ENCODE measurements around the gene TRA2B. TPM values are rescaled to one million over a fixed set of nuclear protein-coding genes. Genes with fewer than 3 reads are reported as not detected.

The TRA2B gene
- total RNA-seq, 1 experiment from 2014 or later = 172 TPM

- DNase-seq (ENCODE audit: low read depth, low spot score) = no peak
- CTCF ChIA-PET = no interaction called here
- no peak for TF ChIP-seq YY1 (IDR thresholded peaks at IDR 0.05; ENCODE audit: extremely low read depth, insufficient replicate concordance, low read depth, low read length)
- no TSS peak for BruUV-seq (replicated peaks)
- peaks cover 5 to 32% of the 10 kb centered on the region in 2 experiments for H3K36me3 ChIP-seq (ENCODE audit: control insufficient read depth in 1 of 2, insufficient read depth in 2 of 2, low read length in 2 of 2)
- H3K27ac ChIP-seq (ENCODE audit: low read depth, low read length) = peak overlapping the region; percentile 2; the same call in 1 of the 2 replicates
- RAD21 ChIA-PET (ENCODE audit: low non-redundant PET in 1 of 2, low total read pairs in 2 of 2, uncharacterized antibody in 2 of 2, unreplicated experiment in 2 of 2) = no interaction called here
- H3K9me2 ChIP-seq (ENCODE audit: insufficient read depth) = no peaks in the 10 kb centered on the region
- no peak for ATAC-seq
- H3K27me3 ChIP-seq (ENCODE audit: insufficient read depth, low read length) = no peaks in the 10 kb centered on the region
- H3K9ac ChIP-seq (ENCODE audit: low read length) = peak overlapping the region; percentile 100
- peak overlapping the region; percentile 69 to 85 for H3K4me3 ChIP-seq (replicated peaks in 1 of 2; ENCODE audit: low read depth in 1 of 2, low read length in 2 of 2)
- H4K20me1 ChIP-seq (ENCODE audit: insufficient read depth) = peaks cover 63% of the 10 kb centered on the region
- peak overlapping the region; percentile 87 for H3K4me2 ChIP-seq (ENCODE audit: low read length)
- H2AFZ ChIP-seq (ENCODE audit: low read depth, low read length, poor library complexity, severe bottlenecking) = no peak overlapping the region
- intact Hi-C loops (cut with micrococcal nuclease) = loop anchor here (5.0 kb wide), 1 partner anchor 113 kb away; no protein-coding TSS in a partner anchor
- peaks cover 24 to 60% of the 10 kb centered on the region in 2 experiments for H3K4me1 ChIP-seq (ENCODE audit: control insufficient read depth in 1 of 2, insufficient read depth in 2 of 2, low read length in 2 of 2)
- peaks cover 72% of the 10 kb centered on the region for H3K79me2 ChIP-seq (ENCODE audit: insufficient read depth, low read length)
- POLR2A ChIA-PET = interaction anchor here (0.6 to 0.7 kb wide), 2 partner anchors 10 to 276 kb away, joined by 3 to 4 read pairs; no protein-coding TSS in a partner anchor
- no peaks in the 10 kb centered on the region for H3K9me3 ChIP-seq (ENCODE audit: control insufficient read depth in 1 of 2, insufficient read depth in 1 of 2, low read depth in 1 of 2, low read length in 2 of 2)
Measured at GRCh38 chr3:185935465-185936272, 2.1 kb downstream of the TRA2B start.

GRCh38 chr3:185934767-185935464 lies 2.9 kb downstream of the TRA2B start:
- RAD21 ChIA-PET (ENCODE audit: low non-redundant PET in 1 of 2, low total read pairs in 2 of 2, uncharacterized antibody in 2 of 2, unreplicated experiment in 2 of 2) = no interaction called here
- ATAC-seq = no peak
- peaks cover 80% of the 10 kb centered on the region for H3K79me2 ChIP-seq (ENCODE audit: insufficient read depth, low read length)
- H3K27ac ChIP-seq (ENCODE audit: low read depth, low read length) = peak overlapping the region; percentile 2; the same call in 1 of the 2 replicates
- no peak for DNase-seq (ENCODE audit: low read depth, low spot score)
- no peaks in the 10 kb centered on the region for H3K9me3 ChIP-seq (ENCODE audit: control insufficient read depth in 1 of 2, insufficient read depth in 1 of 2, low read depth in 1 of 2, low read length in 2 of 2)
- H3K4me3 ChIP-seq (replicated peaks in 1 of 2; ENCODE audit: low read depth in 1 of 2, low read length in 2 of 2) = peak overlapping the region; percentile 2 to 85; a peak in 3 of 4 replicates
- peak overlapping the region; percentile 100 for H3K9ac ChIP-seq (ENCODE audit: low read length)
- TF ChIP-seq JUND (IDR thresholded peaks at IDR 0.05) (no peak), POLR2AphosphoS5 (IDR thresholded peaks at IDR 0.05; ENCODE audit: low read depth, low read length) (peak; percentile 34), SIN3A (IDR thresholded peaks at IDR 0.05; ENCODE audit: low read depth) (no peak), EGR1 (IDR thresholded peaks at IDR 0.05; ENCODE audit: low read depth) (no peak), POLR2A (IDR thresholded peaks at IDR 0.05; ENCODE audit: borderline replicate concordance, extremely low read depth, insufficient read depth, insufficient read length) (no peak), REST (IDR thresholded peaks at IDR 0.05; ENCODE audit: low read depth) (no peak), SRF (IDR thresholded peaks at IDR 0.05; ENCODE audit: low read depth) (no peak), CEBPB (IDR thresholded peaks at IDR 0.05; ENCODE audit: low read depth) (no peak)
- TF ChIP-seq, protein P1, sequence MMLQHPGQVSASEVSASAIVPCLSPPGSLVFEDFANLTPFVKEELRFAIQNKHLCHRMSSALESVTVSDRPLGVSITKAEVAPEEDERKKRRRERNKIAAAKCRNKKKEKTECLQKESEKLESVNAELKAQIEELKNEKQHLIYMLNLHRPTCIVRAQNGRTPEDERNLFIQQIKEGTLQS (IDR thresholded peaks at IDR 0.05) = no peak
- no peaks in the 10 kb centered on the region for H3K27me3 ChIP-seq (ENCODE audit: insufficient read depth, low read length)
- peak overlapping the region; percentile 87 for H3K4me2 ChIP-seq (ENCODE audit: low read length)
- no peaks in the 10 kb centered on the region for H3K9me2 ChIP-seq (ENCODE audit: insufficient read depth)
- BruUV-seq (replicated peaks) = no TSS peak
- peaks cover 24 to 62% of the 10 kb centered on the region in 2 experiments; a peak in 3 of 4 replicates for H3K4me1 ChIP-seq (ENCODE audit: control insufficient read depth in 1 of 2, insufficient read depth in 2 of 2, low read length in 2 of 2)
- POLR2A ChIA-PET = interaction anchor here (0.6 kb wide), 1 partner anchor 275 kb away, joined by 4 read pairs; no protein-coding TSS in a partner anchor
- H4K20me1 ChIP-seq (ENCODE audit: insufficient read depth) = peaks cover 70% of the 10 kb centered on the region
- H3K36me3 ChIP-seq (ENCODE audit: control insufficient read depth in 1 of 2, insufficient read depth in 2 of 2, low read length in 2 of 2) = peaks cover 8 to 40% of the 10 kb centered on the region in 2 experiments
- intact Hi-C loops (cut with micrococcal nuclease) = loop anchor here (5.0 kb wide), 1 partner anchor 113 kb away; no protein-coding TSS in a partner anchor
- no peak overlapping the region for H2AFZ ChIP-seq (ENCODE audit: low read depth, low read length, poor library complexity, severe bottlenecking)
- CTCF ChIA-PET = interaction anchor here (1.4 kb wide), 1 partner anchor 274 kb away, joined by 5 read pairs; no protein-coding TSS in a partner anchor

All from HCT116 (cell line).